ENCODE measurements around the gene FBL.
"Not testable (repeated sequence)": the region's sequence is repeated elsewhere in the genome, so short reads cannot be mapped to it uniquely, and the experiment has no call there.

Gene FBL

GRCh38 chr19:39819786-39820185, 26.4 kb downstream of the FBL start:
- H3K27me3 ChIP-seq (ENCODE audit: low read depth, low read length) = no peaks in the 10 kb centered on the region
- H3K4me3 ChIP-seq (ENCODE audit: low read depth in 1 of 2, low read length in 2 of 2) = no peak overlapping the region
- H3K9me3 ChIP-seq (ENCODE audit: control insufficient read depth in 1 of 2, low read length in 2 of 2) = no peaks in the 10 kb centered on the region
- H3K27ac ChIP-seq (ENCODE audit: low read length) = no peak overlapping the region
- H3K4me1 ChIP-seq (ENCODE audit: control insufficient read depth in 1 of 2, insufficient read depth in 2 of 2, low read length in 2 of 2) = peaks cover 5 to 10% of the 10 kb centered on the region in 2 donors
- peaks cover 0 to 14% of the 10 kb centered on the region in 2 donors for H3K36me3 ChIP-seq (ENCODE audit: control insufficient read depth in 1 of 2, insufficient read depth in 2 of 2, low read length in 2 of 2)

GRCh38 chr19:39818626-39819097, 27.5 kb downstream of the FBL start:
- Histone ChIP-seq H3K9me3 (ENCODE audit: control insufficient read depth in 1 of 2, low read length in 2 of 2) (no peaks in the 10 kb centered on the region), H3K4me3 (ENCODE audit: low read depth in 1 of 2, low read length in 2 of 2) (no peak overlapping the region), H3K36me3 (ENCODE audit: control insufficient read depth in 1 of 2, insufficient read depth in 2 of 2, low read length in 2 of 2) (peaks cover 0 to 14% of the 10 kb centered on the region in 2 donors), H3K27ac (ENCODE audit: low read length) (no peak overlapping the region), H3K4me1 (ENCODE audit: control insufficient read depth in 1 of 2, insufficient read depth in 2 of 2, low read length in 2 of 2) (peaks cover 2 to 3% of the 10 kb centered on the region in 2 donors), H3K27me3 (ENCODE audit: low read depth, low read length) (no peaks in the 10 kb centered on the region)

- H3K4me1 ChIP-seq (ENCODE audit: control insufficient read depth in 1 of 2, insufficient read depth in 2 of 2, low read length in 2 of 2) = no peaks in the 10 kb centered on the region
- H3K36me3 ChIP-seq (ENCODE audit: control insufficient read depth in 1 of 2, insufficient read depth in 2 of 2, low read length in 2 of 2) = peaks cover 0 to 14% of the 10 kb centered on the region in 2 donors
- no peaks in the 10 kb centered on the region for H3K27me3 ChIP-seq (ENCODE audit: low read depth, low read length)
- H3K4me3 ChIP-seq (ENCODE audit: low read depth in 1 of 2, low read length in 2 of 2) = no peak overlapping the region
- H3K9me3 ChIP-seq (ENCODE audit: control insufficient read depth in 1 of 2, low read length in 2 of 2) = no peaks in the 10 kb centered on the region
- no peak overlapping the region for H3K27ac ChIP-seq (ENCODE audit: low read length)
Measured at GRCh38 chr19:39817888-39818561, 28.2 kb downstream of the FBL start.

- H3K4me1 ChIP-seq (ENCODE audit: control insufficient read depth in 1 of 2, insufficient read depth in 2 of 2, low read length in 2 of 2) = no peaks in the 10 kb centered on the region
- no peaks in the 10 kb centered on the region for H3K27me3 ChIP-seq (ENCODE audit: low read depth, low read length)
- no peaks in the 10 kb centered on the region for H3K9me3 ChIP-seq (ENCODE audit: control insufficient read depth in 1 of 2, low read length in 2 of 2)
- H3K4me3 ChIP-seq (ENCODE audit: low read depth in 1 of 2, low read length in 2 of 2) = no peak overlapping the region
- H3K27ac ChIP-seq (ENCODE audit: low read length) = no peak overlapping the region
- H3K36me3 ChIP-seq (ENCODE audit: control insufficient read depth in 1 of 2, insufficient read depth in 2 of 2, low read length in 2 of 2) = peaks cover 0 to 14% of the 10 kb centered on the region in 2 donors
Measured at GRCh38 chr19:39816287-39817048, 29.7 kb downstream of the FBL start.

GRCh38 chr19:39814595-39814994, 31.6 kb downstream of the FBL start:
- no peak overlapping the region for H3K4me3 ChIP-seq (ENCODE audit: low read depth in 1 of 2, low read length in 2 of 2)
- H3K27ac ChIP-seq (ENCODE audit: low read length) = no peak overlapping the region
- no peaks in the 10 kb centered on the region for H3K27me3 ChIP-seq (ENCODE audit: low read depth, low read length)
- no peaks in the 10 kb centered on the region for H3K9me3 ChIP-seq (ENCODE audit: control insufficient read depth in 1 of 2, low read length in 2 of 2)
- no peaks in the 10 kb centered on the region for H3K4me1 ChIP-seq (ENCODE audit: control insufficient read depth in 1 of 2, insufficient read depth in 2 of 2, low read length in 2 of 2)
- peaks cover 0 to 14% of the 10 kb centered on the region in 2 donors for H3K36me3 ChIP-seq (ENCODE audit: control insufficient read depth in 1 of 2, insufficient read depth in 2 of 2, low read length in 2 of 2)

GRCh38 chr19:39814111-39814510, 32.1 kb downstream of the FBL start:
- not testable (repeated sequence) for H3K9me3 ChIP-seq (ENCODE audit: control insufficient read depth in 1 of 2, low read length in 2 of 2); H3K4me1 ChIP-seq (ENCODE audit: control insufficient read depth in 1 of 2, insufficient read depth in 2 of 2, low read length in 2 of 2); H3K4me3 ChIP-seq (ENCODE audit: low read depth in 1 of 2, low read length in 2 of 2); H3K27ac ChIP-seq (ENCODE audit: low read length); H3K27me3 ChIP-seq (ENCODE audit: low read depth, low read length)
- peaks cover 0 to 14% of the 10 kb centered on the region in 2 donors for H3K36me3 ChIP-seq (ENCODE audit: control insufficient read depth in 1 of 2, insufficient read depth in 2 of 2, low read length in 2 of 2)

- Histone ChIP-seq H3K27ac (ENCODE audit: low read length) (no peak overlapping the region), H3K4me3 (ENCODE audit: low read depth in 1 of 2, low read length in 2 of 2) (no peak overlapping the region)
Measured at GRCh38 chr19:39813264-39813993, 32.8 kb downstream of the FBL start.

GRCh38 chr19:39811064-39811463, 35.1 kb downstream of the FBL start:
- H3K27ac ChIP-seq (ENCODE audit: low read length) = no peak overlapping the region
- H3K4me3 ChIP-seq (ENCODE audit: low read depth in 1 of 2, low read length in 2 of 2) = no peak overlapping the region
- peaks cover 0 to 6% of the 10 kb centered on the region in 2 donors for H3K36me3 ChIP-seq (ENCODE audit: control insufficient read depth in 1 of 2, insufficient read depth in 2 of 2, low read length in 2 of 2)
- H3K4me1 ChIP-seq (ENCODE audit: control insufficient read depth in 1 of 2, insufficient read depth in 2 of 2, low read length in 2 of 2) = no peaks in the 10 kb centered on the region
- no peaks in the 10 kb centered on the region for H3K9me3 ChIP-seq (ENCODE audit: control insufficient read depth in 1 of 2, low read length in 2 of 2)
- H3K27me3 ChIP-seq (ENCODE audit: low read depth, low read length) = no peaks in the 10 kb centered on the region

More at GRCh38 chr19:39813264-39813993, 32.8 kb downstream of the FBL start:
- Histone ChIP-seq H3K9me3 (ENCODE audit: control insufficient read depth in 1 of 2, low read length in 2 of 2) (no peaks in the 10 kb centered on the region), H3K27me3 (ENCODE audit: low read depth, low read length) (no peaks in the 10 kb centered on the region), H3K4me1 (ENCODE audit: control insufficient read depth in 1 of 2, insufficient read depth in 2 of 2, low read length in 2 of 2) (no peaks in the 10 kb centered on the region), H3K36me3 (ENCODE audit: control insufficient read depth in 1 of 2, insufficient read depth in 2 of 2, low read length in 2 of 2) (peaks cover 0 to 14% of the 10 kb centered on the region in 2 donors)

GRCh38 chr19:39810424-39810823, 35.8 kb downstream of the FBL start:
- Histone ChIP-seq H3K4me1 (ENCODE audit: control insufficient read depth in 1 of 2, insufficient read depth in 2 of 2, low read length in 2 of 2) (no peaks in the 10 kb centered on the region), H3K4me3 (ENCODE audit: low read depth in 1 of 2, low read length in 2 of 2) (no peak overlapping the region), H3K36me3 (ENCODE audit: control insufficient read depth in 1 of 2, insufficient read depth in 2 of 2, low read length in 2 of 2) (no peaks in the 10 kb centered on the region), H3K27ac (ENCODE audit: low read length) (no peak overlapping the region), H3K27me3 (ENCODE audit: low read depth, low read length) (no peaks in the 10 kb centered on the region), H3K9me3 (ENCODE audit: control insufficient read depth in 1 of 2, low read length in 2 of 2) (no peaks in the 10 kb centered on the region)

GRCh38 chr19:39809368-39809767, 36.8 kb downstream of the FBL start:
- no peaks in the 10 kb centered on the region for H3K27me3 ChIP-seq (ENCODE audit: low read depth, low read length)
- H3K4me3 ChIP-seq (ENCODE audit: low read depth in 1 of 2, low read length in 2 of 2) = no peak overlapping the region
- no peaks in the 10 kb centered on the region for H3K36me3 ChIP-seq (ENCODE audit: control insufficient read depth in 1 of 2, insufficient read depth in 2 of 2, low read length in 2 of 2)
- no peaks in the 10 kb centered on the region for H3K9me3 ChIP-seq (ENCODE audit: control insufficient read depth in 1 of 2, low read length in 2 of 2)
- no peak overlapping the region for H3K27ac ChIP-seq (ENCODE audit: low read length)
- no peaks in the 10 kb centered on the region for H3K4me1 ChIP-seq (ENCODE audit: control insufficient read depth in 1 of 2, insufficient read depth in 2 of 2, low read length in 2 of 2)

- not testable (repeated sequence) for H3K27ac ChIP-seq (ENCODE audit: low read length); H3K36me3 ChIP-seq (ENCODE audit: control insufficient read depth in 1 of 2, insufficient read depth in 2 of 2, low read length in 2 of 2); H3K4me1 ChIP-seq (ENCODE audit: control insufficient read depth in 1 of 2, insufficient read depth in 2 of 2, low read length in 2 of 2); H3K9me3 ChIP-seq (ENCODE audit: control insufficient read depth in 1 of 2, low read length in 2 of 2); H3K27me3 ChIP-seq (ENCODE audit: low read depth, low read length); H3K4me3 ChIP-seq (ENCODE audit: low read depth in 1 of 2, low read length in 2 of 2)
Measured at GRCh38 chr19:39808688-39809087, 37.5 kb downstream of the FBL start.

All from muscle layer of duodenum (tissue), 2 donors.